Activated CD8-positive, alpha-beta T cell treated with anti-CD3 and anti-CD28 coated beads, Interleukin-2, amount 10 ng/mL, durations not matched to agents 7 days and 5 days (primary cell): Measurements from ENCODE around the gene CD58. TPM values are rescaled to one million over a fixed set of nuclear protein-coding genes. Genes with fewer than 3 reads are reported as not detected.

Experiments used
- ATAC-seq: fragments of 150-1000 bp; cut with Tn5 transposase; one replicate; pipeline ENCODE4 v1.10.0; 2021; ENCODE audit warnings: moderate library complexity
- CTCF ChIA-PET: fragments of 350-600 bp; sonication (Branson Sonifier 250); formaldehyde crosslinking; loops from one replicate; lab custom pipeline; 2021; ENCODE audit warnings: antibody characterized with exemption; lab: Charles Lee
- POLR2A ChIA-PET: fragments of 350-600 bp; sonication (Branson Sonifier 250); formaldehyde crosslinking; loops from one replicate; lab custom pipeline; 2021; ENCODE audit warnings: antibody characterized with exemption; lab: Charles Lee
- DNase-seq: peaks from one replicate; pipeline ENCODE4 v3.0.0-alpha.2; 2020
- H3K27ac Mint-ChIP-seq: one replicate; pipeline ENCODE4 v1.8.0; 2021; ENCODE audit warnings: mild to moderate bottlenecking, mixed read lengths
- H3K27me3 Mint-ChIP-seq: one replicate; pipeline ENCODE4 v1.8.0; 2021; ENCODE audit warnings: low read depth, mixed read lengths
- H3K36me3 Mint-ChIP-seq: one replicate; pipeline ENCODE4 v1.8.0; 2021; ENCODE audit warnings: low read depth, mixed read lengths
- H3K4me1 Mint-ChIP-seq: one replicate; pipeline ENCODE4 v1.8.0; 2021; ENCODE audit warnings: low read depth, mixed read lengths
- H3K4me3 Mint-ChIP-seq: one replicate; pipeline ENCODE4 v1.8.0; 2021; ENCODE audit warnings: mild to moderate bottlenecking, mixed read lengths
- H3K9me3 Mint-ChIP-seq: one replicate; pipeline ENCODE4 v1.8.0; 2022; ENCODE audit warnings: mixed read lengths; ENCODE audit not compliant: insufficient read depth
- total RNA-seq, 2 experiments: library from RNA; stranded (reverse); gene quantifications; one replicate each; pipeline ENCODE4 v1.2.3, GENCODE V29; 2021

Gene CD58
- total RNA-seq, 2 experiments from 2014 or later = 23.9 to 24.7 TPM

DNA sequence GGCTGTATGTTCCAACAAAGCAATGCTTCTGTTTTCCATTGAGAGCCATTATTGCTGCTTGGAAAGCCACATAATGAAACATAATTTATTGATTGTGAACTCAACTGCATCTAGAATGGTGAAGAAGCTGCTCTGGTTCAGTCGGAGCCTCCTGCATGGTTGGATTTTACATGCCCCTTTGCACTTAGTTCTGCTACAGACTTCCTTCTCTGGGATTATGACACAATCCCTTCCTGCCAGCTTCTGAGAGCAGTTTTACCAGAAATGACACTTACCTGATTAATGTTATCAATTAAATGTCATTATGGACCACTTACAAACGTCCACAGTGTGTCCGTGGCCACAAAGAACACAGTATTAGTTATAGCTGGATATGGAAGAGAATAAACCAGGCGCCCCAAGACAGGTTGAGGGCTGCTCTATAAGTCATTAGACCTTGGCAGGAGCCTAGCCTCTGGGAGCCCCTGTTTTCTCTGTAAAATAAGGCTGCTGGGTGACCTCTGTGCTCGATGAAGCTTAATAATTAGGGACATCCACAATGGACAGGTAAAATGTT lies 7.0 kb upstream of the CD58 start:
- Mint-ChIP-seq H3K9me3 (no peaks in the 10 kb centered on the region), H3K4me3 (no peak overlapping the region), H3K36me3 (no peaks in the 10 kb centered on the region), H3K27ac (no peak overlapping the region), H3K4me1 (peaks cover 13% of the 10 kb centered on the region), H3K27me3 (peaks cover 5% of the 10 kb centered on the region)
- CTCF ChIA-PET = interaction anchor here (1.5 to 3.5 kb wide), 2 partner anchors 18 to 95 kb away, joined by 4 to 17 read pairs; no protein-coding TSS in a partner anchor
- ATAC-seq (no peak), DNase-seq (no peak)
- POLR2A ChIA-PET = interaction anchor here (0.6 kb wide), 1 partner anchor 31 kb away, joined by 4 read pairs; no protein-coding TSS in a partner anchor

DNA sequence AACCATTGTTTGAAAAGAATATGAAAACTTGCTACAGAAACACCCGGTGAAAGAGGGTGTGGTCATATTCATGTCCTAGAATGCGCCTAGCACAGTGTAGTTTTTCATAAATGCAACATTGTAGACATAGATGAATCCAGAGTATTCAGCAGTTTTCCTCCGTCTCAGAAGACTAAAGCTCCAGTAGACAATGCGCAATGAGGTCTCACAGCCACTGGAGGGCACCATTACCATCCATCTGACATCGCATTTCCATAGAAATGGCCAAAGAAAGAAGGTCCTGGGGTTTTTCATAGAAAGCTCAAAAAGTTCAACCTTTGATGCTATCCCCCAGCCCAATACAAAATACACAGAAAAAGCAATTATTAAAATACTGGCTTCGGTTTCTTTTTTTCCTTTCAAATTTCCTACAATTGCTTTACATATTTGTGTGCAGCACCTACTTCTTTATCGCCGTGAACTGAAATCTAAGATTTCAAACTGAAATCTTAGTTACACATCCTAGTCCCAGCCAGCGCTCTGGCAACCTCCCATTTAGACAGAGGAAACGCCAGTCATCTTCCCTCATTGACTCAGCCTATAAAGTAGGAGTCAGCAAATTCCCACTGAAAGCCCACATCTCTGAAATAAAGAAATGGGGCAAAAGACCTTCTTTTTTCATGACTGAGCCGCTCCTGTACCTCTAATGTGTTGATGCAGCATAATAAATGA lies 3.9 kb upstream of the CD58 start:
- ATAC-seq (no peak), DNase-seq (peak; percentile 75)
- Mint-ChIP-seq H3K9me3 (no peaks in the 10 kb centered on the region), H3K4me3 (no peak overlapping the region), H3K36me3 (peaks cover 5% of the 10 kb centered on the region), H3K27ac (no peak overlapping the region), H3K27me3 (peaks cover 5% of the 10 kb centered on the region), H3K4me1 (peaks cover 31% of the 10 kb centered on the region)
- POLR2A ChIA-PET = no interaction called here
- CTCF ChIA-PET = interaction anchor here (0.5 to 3.8 kb wide), 45 partner anchors 9 to 710 kb away, joined by 3 to 56 read pairs (median 4); partner anchors contain the start of gene TTF2

DNA sequence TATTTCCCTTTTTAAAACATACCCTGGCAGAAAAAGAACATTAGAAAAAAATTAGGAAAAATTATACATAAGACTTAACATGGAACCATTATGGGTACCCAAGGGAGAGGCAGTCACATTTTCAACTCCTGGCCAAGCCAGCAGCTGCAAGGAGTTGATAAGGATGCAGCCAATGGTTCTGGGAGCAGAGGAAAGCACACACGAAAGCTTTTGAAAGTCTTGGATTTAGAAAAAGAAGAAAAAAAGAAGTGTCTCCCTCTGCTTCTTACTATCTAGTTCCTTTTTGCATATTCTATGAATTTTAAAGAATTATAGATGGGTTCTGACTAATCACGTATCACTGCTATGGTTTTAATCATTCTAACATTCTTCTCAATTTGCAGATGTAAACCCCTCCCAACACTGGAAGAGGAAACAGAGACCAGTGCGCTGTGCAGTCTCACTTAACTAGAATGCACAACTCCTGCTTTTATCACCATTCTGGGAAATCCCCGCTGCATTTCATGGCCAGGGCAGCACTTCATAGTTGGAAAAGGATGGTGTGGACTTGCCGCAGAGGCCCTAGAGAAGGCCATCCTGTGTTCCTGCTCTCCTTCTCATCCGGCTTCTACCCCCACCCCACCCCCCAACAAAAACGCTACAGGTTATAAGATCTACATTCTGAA lies 2.7 kb upstream of the CD58 start:
- H3K4me3 Mint-ChIP-seq = no peak overlapping the region
- POLR2A ChIA-PET = interaction anchor here (1.2 kb wide), 1 partner anchor 487 kb away, joined by 5 read pairs; the partner anchor contains the start of gene TTF2
- peaks cover 3% of the 10 kb centered on the region for H3K27me3 Mint-ChIP-seq
- peaks cover 42% of the 10 kb centered on the region for H3K4me1 Mint-ChIP-seq
- peaks cover 14% of the 10 kb centered on the region for H3K36me3 Mint-ChIP-seq
- DNase-seq (no peak), ATAC-seq (no peak)
- no peak overlapping the region for H3K27ac Mint-ChIP-seq
- CTCF ChIA-PET = interaction anchor here (0.9 to 3.8 kb wide), 29 partner anchors 10 to 555 kb away, joined by 3 to 56 read pairs (median 4); partner anchors contain the start of gene TTF2
- H3K9me3 Mint-ChIP-seq = no peaks in the 10 kb centered on the region

GRCh38 chr1:116572771-116573430 lies 2.1 kb upstream of the CD58 start:
- H3K4me3 Mint-ChIP-seq = no peak overlapping the region
- no peak for DNase-seq
- POLR2A ChIA-PET = interaction anchor here (0.7 to 1.2 kb wide), 4 partner anchors 69 to 487 kb away, joined by 3 to 5 read pairs (median 4); partner anchors contain the start of gene TTF2
- ATAC-seq = no peak
- CTCF ChIA-PET = interaction anchor here (0.6 to 3.8 kb wide), 18 partner anchors 10 to 556 kb away, joined by 3 to 56 read pairs (median 4); partner anchors contain the start of gene TTF2
- peaks cover 19% of the 10 kb centered on the region for H3K36me3 Mint-ChIP-seq
- peaks cover 3% of the 10 kb centered on the region for H3K27me3 Mint-ChIP-seq
- peaks cover 49% of the 10 kb centered on the region for H3K4me1 Mint-ChIP-seq
- no peaks in the 10 kb centered on the region for H3K9me3 Mint-ChIP-seq
- no peak overlapping the region for H3K27ac Mint-ChIP-seq

DNA sequence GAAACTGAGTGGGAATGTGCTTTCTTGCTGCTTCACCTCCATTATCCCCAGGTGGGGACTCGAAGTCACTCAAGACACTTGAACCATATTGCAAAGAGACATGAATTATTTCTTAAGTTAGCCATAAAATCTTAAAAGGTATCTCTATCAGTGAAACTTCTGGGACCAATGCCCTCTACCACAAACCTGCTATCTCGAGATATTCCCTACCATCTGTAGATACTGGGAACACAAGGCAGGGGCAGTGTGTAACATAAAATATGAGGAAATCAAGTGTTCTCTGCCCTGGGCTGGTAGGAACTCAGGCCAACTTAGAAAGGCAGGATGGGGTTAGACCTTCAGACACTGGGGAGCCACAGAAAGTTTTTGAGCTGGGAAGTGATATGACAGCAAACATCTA lies 1.3 kb upstream of the CD58 start:
- peak; percentile 31 for DNase-seq
- peaks cover 3% of the 10 kb centered on the region for H3K27me3 Mint-ChIP-seq
- H3K27ac Mint-ChIP-seq = peak overlapping the region; percentile 87
- H3K4me1 Mint-ChIP-seq = peaks cover 53% of the 10 kb centered on the region
- peaks cover 23% of the 10 kb centered on the region for H3K36me3 Mint-ChIP-seq
- no peaks in the 10 kb centered on the region for H3K9me3 Mint-ChIP-seq
- ChIA-PET POLR2A (interaction anchor here (0.7 to 1.2 kb wide), 4 partner anchors 68 to 488 kb away, joined by 3 to 5 read pairs (median 4); partner anchors contain the start of gene TTF2), CTCF (interaction anchor here (0.6 to 3.8 kb wide), 19 partner anchors 12 to 557 kb away, joined by 3 to 56 read pairs (median 3); partner anchors contain the start of gene TTF2)
- ATAC-seq = no peak
- peak overlapping the region; percentile 89 for H3K4me3 Mint-ChIP-seq

GRCh38 chr1:116571215-116571919 lies 541 bp upstream of the CD58 start:
- H3K36me3 Mint-ChIP-seq = peaks cover 27% of the 10 kb centered on the region
- DNase-seq (no peak), ATAC-seq (no peak)
- H3K27me3 Mint-ChIP-seq = peaks cover 3% of the 10 kb centered on the region
- peak overlapping the region; percentile 89 for H3K4me3 Mint-ChIP-seq
- peak overlapping the region; percentile 87 for H3K27ac Mint-ChIP-seq
- ChIA-PET CTCF (interaction anchor here (0.6 to 3.8 kb wide), 14 partner anchors 11 to 557 kb away, joined by 3 to 56 read pairs (median 3); partner anchors contain the start of gene TTF2), POLR2A (interaction anchor here (1.3 kb wide), 1 partner anchor 67 kb away, joined by 4 read pairs; no protein-coding TSS in a partner anchor)
- peaks cover 57% of the 10 kb centered on the region for H3K4me1 Mint-ChIP-seq
- no peaks in the 10 kb centered on the region for H3K9me3 Mint-ChIP-seq

- H3K27ac Mint-ChIP-seq = peak overlapping the region; percentile 87
- H3K36me3 Mint-ChIP-seq = peaks cover 40% of the 10 kb centered on the region
- peaks cover 65% of the 10 kb centered on the region for H3K4me1 Mint-ChIP-seq
- peak; percentile 6 for ATAC-seq
- CTCF ChIA-PET = interaction anchor here (0.9 to 1.8 kb wide), 5 partner anchors 12 to 491 kb away, joined by 3 to 6 read pairs (median 3); partner anchors contain the start of gene TTF2
- DNase-seq = peak; percentile 35
- POLR2A ChIA-PET = interaction anchor here (0.7 to 1.3 kb wide), 3 partner anchors 13 to 66 kb away, joined by 3 to 5 read pairs (median 5); no protein-coding TSS in a partner anchor
- peaks cover 3% of the 10 kb centered on the region for H3K27me3 Mint-ChIP-seq
- no peaks in the 10 kb centered on the region for H3K9me3 Mint-ChIP-seq
- peak overlapping the region; percentile 89 for H3K4me3 Mint-ChIP-seq
Measured at GRCh38 chr1:116569776-116570357, 959 bp downstream of the CD58 start.

GRCh38 chr1:116569381-116569670 lies 1.5 kb downstream of the CD58 start:
- no peaks in the 10 kb centered on the region for H3K9me3 Mint-ChIP-seq
- H3K27ac Mint-ChIP-seq = peak overlapping the region; percentile 31
- H3K4me1 Mint-ChIP-seq = peaks cover 63% of the 10 kb centered on the region
- DNase-seq = no peak
- ChIA-PET CTCF (interaction anchor here (0.8 to 1.8 kb wide), 11 partner anchors 12 to 524 kb away, joined by 3 to 6 read pairs (median 3); partner anchors contain the start of gene TTF2), POLR2A (interaction anchor here (0.6 to 1.3 kb wide), 4 partner anchors 13 to 430 kb away, joined by 3 to 5 read pairs (median 4); no protein-coding TSS in a partner anchor)
- peak overlapping the region; percentile 89 for H3K4me3 Mint-ChIP-seq
- no peak for ATAC-seq
- H3K27me3 Mint-ChIP-seq = peaks cover 3% of the 10 kb centered on the region
- H3K36me3 Mint-ChIP-seq = peaks cover 45% of the 10 kb centered on the region

- ChIA-PET POLR2A (interaction anchor here (0.6 to 1.3 kb wide), 5 partner anchors 12 to 491 kb away, joined by 3 to 5 read pairs (median 3); partner anchors contain the start of gene TTF2), CTCF (interaction anchor here (0.8 to 1.8 kb wide), 11 partner anchors 11 to 524 kb away, joined by 3 to 6 read pairs (median 3); partner anchors contain the start of gene TTF2)
- Mint-ChIP-seq H3K9me3 (no peaks in the 10 kb centered on the region), H3K27me3 (no peaks in the 10 kb centered on the region), H3K36me3 (peaks cover 50% of the 10 kb centered on the region), H3K27ac (peak overlapping the region; percentile 31), H3K4me1 (peaks cover 60% of the 10 kb centered on the region), H3K4me3 (peak overlapping the region; percentile 89)
- ATAC-seq (no peak), DNase-seq (no peak)
Measured at GRCh38 chr1:116568662-116569380, 2.0 kb downstream of the CD58 start.
